HEK293 (cell line): ENCODE measurements around the gene CDH5.

Source experiments
- CTCF ChIA-PET: fragments of 350-600 bp; formaldehyde crosslinking; extraction: SDS; loops from one replicate; lab custom pipeline; 2021; ENCODE audit warnings: antibody characterized with exemption; lab: Yijun Ruan, JAX
- POLR2A ChIA-PET: fragments of 300-600 bp; formaldehyde crosslinking; extraction: SDS; loops from one replicate; lab custom pipeline; 2020; ENCODE audit warnings: antibody characterized with exemption, inconsistent platforms; lab: Yijun Ruan, JAX
- H3K27ac ChIP-seq: fragments of 200-500 bp; sonication (Bioruptor generic); 2 replicates; pipeline ENCODE4 v1.5.1; 2014; ENCODE audit warnings: low read depth, low read length, control low read depth, inconsistent platforms; ENCODE audit errors: extremely low read depth
- H3K36me3 ChIP-seq, 2 experiments: fragments of 200-500 bp in 1 of 2; sonication (Bioruptor generic) in 1 of 2; 1 replicate in 1 of 2; 2 replicates in 1 of 2; pipeline ENCODE4 v1.5.1; 2014 to 2017; ENCODE audit warnings: inconsistent platforms in 2 of 2, low read length in 2 of 2; ENCODE audit not compliant: control insufficient read depth in 2 of 2, insufficient read depth in 1 of 2
- H3K4me1 ChIP-seq: fragments of 200-500 bp; sonication (Bioruptor generic); 2 replicates; pipeline ENCODE4 v1.5.1; 2014; ENCODE audit warnings: mild to moderate bottlenecking, low read length, inconsistent platforms; ENCODE audit not compliant: control insufficient read depth, insufficient read depth
- H3K4me3 ChIP-seq: 2 replicates; pipeline ENCODE4 v1.5.1; 2011; ENCODE audit warnings: low read depth, mild to moderate bottlenecking, control low read depth, low read length, moderate library complexity
- H3K9me3 ChIP-seq: fragments of 200-500 bp; sonication (Bioruptor generic); 2 replicates; pipeline ENCODE4 v1.5.1; 2014; ENCODE audit warnings: low read depth, low read length, inconsistent platforms; ENCODE audit not compliant: control insufficient read depth, insufficient read depth
- AEBP2 ChIP-seq: fragments of 450-650 bp; formaldehyde crosslinking; IDR thresholded peaks from 2 replicates; pipeline ENCODE4 v1.5.1; 2016; ENCODE audit warnings: missing biosample characterization, missing genetic modification characterization, borderline replicate concordance
- GLI4 ChIP-seq: fragments of 450-650 bp; formaldehyde crosslinking; IDR thresholded peaks from 2 replicates; pipeline ENCODE4 v1.5.1; 2016; ENCODE audit warnings: missing biosample characterization, missing genetic modification characterization
- KLF1 ChIP-seq: fragments of 450-650 bp; formaldehyde crosslinking; IDR thresholded peaks from 2 replicates; pipeline ENCODE4 v1.5.1; 2016; ENCODE audit warnings: missing biosample characterization, missing genetic modification characterization
- PRDM10 ChIP-seq: fragments of 450-650 bp; formaldehyde crosslinking; IDR thresholded peaks from 2 replicates; pipeline ENCODE4 v1.5.1; 2016; ENCODE audit warnings: missing biosample characterization, missing genetic modification characterization
- RBAK ChIP-seq: fragments of 450-650 bp; formaldehyde crosslinking; IDR thresholded peaks from 2 replicates; pipeline ENCODE4 v1.5.1; 2016; ENCODE audit warnings: missing biosample characterization, missing genetic modification characterization
- ZIC2 ChIP-seq: fragments of 450-650 bp; formaldehyde crosslinking; IDR thresholded peaks from 2 replicates; pipeline ENCODE4 v1.5.1; 2016; ENCODE audit warnings: missing biosample characterization, missing genetic modification characterization
- ZNF121 ChIP-seq: fragments of 450-650 bp; formaldehyde crosslinking; IDR thresholded peaks from 2 replicates; pipeline ENCODE4 v1.5.1; 2016; ENCODE audit warnings: missing biosample characterization, missing genetic modification characterization
- ZNF140 ChIP-seq: fragments of 450-650 bp; formaldehyde crosslinking; IDR thresholded peaks from 2 replicates; pipeline ENCODE4 v1.5.1; 2016; ENCODE audit warnings: missing biosample characterization, missing genetic modification characterization
- ZNF169 ChIP-seq: fragments of 450-650 bp; formaldehyde crosslinking; IDR thresholded peaks from 2 replicates; pipeline ENCODE4 v1.5.1; 2016; ENCODE audit warnings: missing biosample characterization, missing genetic modification characterization
- ZNF37A ChIP-seq: fragments of 450-650 bp; IDR thresholded peaks from 2 replicates; pipeline ENCODE4 v1.5.1; 2018; ENCODE audit warnings: missing biosample characterization, missing genetic modification characterization
- ZNF426 ChIP-seq: fragments of 450-650 bp; formaldehyde crosslinking; IDR thresholded peaks from 2 replicates; pipeline ENCODE4 v1.5.1; 2017; ENCODE audit warnings: missing biosample characterization, missing genetic modification characterization, mild to moderate bottlenecking, inconsistent platforms, moderate library complexity
- ZNF518A ChIP-seq: fragments of 450-650 bp; formaldehyde crosslinking; conservative IDR thresholded peaks from 2 replicates; pipeline ENCODE4 v1.5.1; 2016; ENCODE audit warnings: low read depth, missing biosample characterization, missing genetic modification characterization
- ZNF530 ChIP-seq: fragments of 450-650 bp; formaldehyde crosslinking; IDR thresholded peaks from 2 replicates; pipeline ENCODE4 v1.5.1; 2016; ENCODE audit warnings: low read depth, missing biosample characterization, missing genetic modification characterization
- ZNF571 ChIP-seq: fragments of 450-650 bp; formaldehyde crosslinking; IDR thresholded peaks from 2 replicates; pipeline ENCODE4 v1.5.0; 2017; ENCODE audit warnings: missing biosample characterization, missing genetic modification characterization
- ZNF664 ChIP-seq: fragments of 450-650 bp; formaldehyde crosslinking; IDR thresholded peaks from 2 replicates; pipeline ENCODE4 v1.5.1; 2016; ENCODE audit warnings: missing biosample characterization, missing genetic modification characterization
- ZNF830 ChIP-seq: fragments of 450-650 bp; IDR thresholded peaks from 2 replicates; pipeline ENCODE4 v1.5.0; 2018; ENCODE audit warnings: missing biosample characterization, missing genetic modification characterization, low read depth, mild to moderate bottlenecking, moderate library complexity
- TF ChIP-seq, protein P1 (sequence below): fragments of 450-650 bp; formaldehyde crosslinking; IDR thresholded peaks from 2 replicates; pipeline ENCODE4 v1.5.1; 2016; ENCODE audit warnings: missing biosample characterization, missing genetic modification characterization

Gene CDH5

DNA sequence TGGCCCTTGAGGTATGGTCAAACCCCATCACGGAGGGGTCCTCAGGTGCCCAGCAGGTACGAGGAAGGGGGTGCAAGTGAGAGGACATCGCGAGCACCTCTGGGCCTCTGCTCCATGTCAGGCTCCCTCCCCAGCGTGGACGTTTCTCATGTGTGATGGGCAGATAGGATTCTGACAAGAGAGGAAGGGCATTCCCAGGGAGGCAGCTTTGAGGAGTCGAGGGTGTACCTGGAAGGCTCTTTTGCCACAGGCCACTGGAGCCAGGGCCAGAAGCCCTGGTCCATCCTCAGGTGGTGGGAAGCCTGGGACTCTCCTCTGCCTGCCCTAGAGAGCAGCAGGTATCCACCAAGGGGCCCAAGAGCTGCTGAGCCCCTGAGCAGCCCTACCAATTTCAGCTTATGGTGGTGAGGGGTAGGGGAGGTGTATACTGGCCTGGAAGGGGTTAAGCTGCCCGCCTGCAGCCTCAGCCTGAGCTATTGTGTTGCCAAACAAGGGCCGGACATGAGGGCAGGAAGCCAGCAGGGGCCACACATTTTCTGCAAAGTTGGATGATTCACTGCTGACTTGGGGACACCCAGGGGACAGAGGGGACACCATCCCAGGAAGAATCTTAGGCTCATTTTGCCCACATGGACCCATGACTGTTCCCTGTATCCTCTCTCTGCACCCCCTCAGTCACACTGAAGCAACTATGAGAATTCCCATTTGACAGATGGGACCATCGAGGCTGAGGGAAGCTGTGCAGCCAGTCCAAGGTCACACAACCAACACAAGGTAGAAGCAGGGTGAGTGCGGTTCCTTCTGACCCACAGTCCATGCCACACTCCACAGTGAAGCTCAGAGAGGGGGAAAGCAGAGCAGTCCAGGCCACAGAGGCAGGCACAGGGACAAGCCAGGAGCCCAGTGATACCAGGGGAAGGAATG lies 1.7 kb downstream of the CDH5 start (continued):
- TF ChIP-seq, protein P1, sequence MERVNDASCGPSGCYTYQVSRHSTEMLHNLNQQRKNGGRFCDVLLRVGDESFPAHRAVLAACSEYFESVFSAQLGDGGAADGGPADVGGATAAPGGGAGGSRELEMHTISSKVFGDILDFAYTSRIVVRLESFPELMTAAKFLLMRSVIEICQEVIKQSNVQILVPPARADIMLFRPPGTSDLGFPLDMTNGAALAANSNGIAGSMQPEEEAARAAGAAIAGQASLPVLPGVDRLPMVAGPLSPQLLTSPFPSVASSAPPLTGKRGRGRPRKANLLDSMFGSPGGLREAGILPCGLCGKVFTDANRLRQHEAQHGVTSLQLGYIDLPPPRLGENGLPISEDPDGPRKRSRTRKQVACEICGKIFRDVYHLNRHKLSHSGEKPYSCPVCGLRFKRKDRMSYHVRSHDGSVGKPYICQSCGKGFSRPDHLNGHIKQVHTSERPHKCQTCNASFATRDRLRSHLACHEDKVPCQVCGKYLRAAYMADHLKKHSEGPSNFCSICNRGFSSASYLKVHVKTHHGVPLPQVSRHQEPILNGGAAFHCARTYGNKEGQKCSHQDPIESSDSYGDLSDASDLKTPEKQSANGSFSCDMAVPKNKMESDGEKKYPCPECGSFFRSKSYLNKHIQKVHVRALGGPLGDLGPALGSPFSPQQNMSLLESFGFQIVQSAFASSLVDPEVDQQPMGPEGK (tag by site-specific recombination) = no peak
- no peak for TF ChIP-seq ZNF664
- TF ChIP-seq GLI4 = no peak

- H3K27ac ChIP-seq = no peak overlapping the region
- H3K9me3 ChIP-seq = no peaks in the 10 kb centered on the region
- TF ChIP-seq ZNF571 (tag by site-specific recombination) = no peak
- 0 out of 2 replicates have a peak, but pooled peaks have one; percentile 38 for TF ChIP-seq ZNF664
- TF ChIP-seq, all 188 proteins: peak for 1
- H3K4me3 ChIP-seq = no peak overlapping the region
- no peaks in the 10 kb centered on the region for H3K4me1 ChIP-seq
- POLR2A ChIA-PET = no interaction called here
- H3K36me3 ChIP-seq = no peaks in the 10 kb centered on the region
- CTCF ChIA-PET = interaction anchor here (5.8 kb wide), 1 partner anchor 12 kb away, joined by 47 read pairs; no protein-coding TSS in a partner anchor
Measured at GRCh38 chr16:66369055-66369592, 2.6 kb downstream of the CDH5 start.

GRCh38 chr16:66370786-66371684 lies 4.5 kb downstream of the CDH5 start:
- POLR2A ChIA-PET = no interaction called here
- CTCF ChIA-PET = interaction anchor here (0.8 to 5.8 kb wide), 3 partner anchors 14 to 1380 kb away, joined by 5 to 47 read pairs (median 5); no protein-coding TSS in a partner anchor
- Histone ChIP-seq H3K27ac (no peak overlapping the region), H3K36me3 (no peaks in the 10 kb centered on the region), H3K9me3 (no peaks in the 10 kb centered on the region), H3K4me1 (no peaks in the 10 kb centered on the region), H3K4me3 (no peak overlapping the region)
- no peak for TF ChIP-seq ZNF140
- no peak for TF ChIP-seq KLF1
- TF ChIP-seq ZNF121 (tag by site-specific recombination) = no peak
- no peak for TF ChIP-seq ZNF530 (tag by site-specific recombination)
- no peak for TF ChIP-seq ZIC2
- TF ChIP-seq ZNF169 (tag by site-specific recombination) = no peak
- TF ChIP-seq PRDM10 = no peak
- TF ChIP-seq AEBP2 (tag by site-specific recombination) = no peak
- no peak for TF ChIP-seq ZNF37A (tag by site-specific recombination)
- TF ChIP-seq ZNF518A (tag by site-specific recombination) = no peak
- no peak for TF ChIP-seq RBAK (tag by site-specific recombination)
- TF ChIP-seq ZNF830 (tag by site-specific recombination) = no peak
- TF ChIP-seq ZNF426 = no peak
